Measurements from ENCODE around the gene HOMER1.

The HOMER1 gene

GRCh38 chr5:79510638-79511037, 3.3 kb downstream of the HOMER1 start:
- peak overlapping the region; percentile 70 for H3K4me3 ChIP-seq (ENCODE audit: low read length)
- no peak for DNase-seq (ENCODE audit: low read depth)
- TF ChIP-seq CTCF (conservative IDR thresholded peaks at IDR 0.05; ENCODE audit: low read depth, low read length), result no peak

GRCh38 chr5:79509244-79509885, 4.6 kb downstream of the HOMER1 start:
- no peak overlapping the region for H3K4me3 ChIP-seq (ENCODE audit: low read length)
- no peak for TF ChIP-seq CTCF (conservative IDR thresholded peaks at IDR 0.05; ENCODE audit: low read depth, low read length)
- no peak for DNase-seq (ENCODE audit: low read depth)

GRCh38 chr5:79508794-79509193, 5.1 kb downstream of the HOMER1 start:
- no peak for DNase-seq (ENCODE audit: low read depth)
- no peak for TF ChIP-seq CTCF (conservative IDR thresholded peaks at IDR 0.05; ENCODE audit: low read depth, low read length)
- no peak overlapping the region for H3K4me3 ChIP-seq (ENCODE audit: low read length)

- no peak overlapping the region for H3K4me3 ChIP-seq (ENCODE audit: low read length)
- no peak for DNase-seq (ENCODE audit: low read depth)
- no peak for TF ChIP-seq CTCF (conservative IDR thresholded peaks at IDR 0.05; ENCODE audit: low read depth, low read length)
These were observed 5.6 kb downstream of the HOMER1 start for GRCh38 chr5:79508354-79508753.

- no peak for DNase-seq (ENCODE audit: low read depth)
- TF ChIP-seq CTCF (conservative IDR thresholded peaks at IDR 0.05; ENCODE audit: low read depth, low read length), result no peak
- H3K4me3 ChIP-seq (ENCODE audit: low read length), result no peak overlapping the region
These were observed 6.4 kb downstream of the HOMER1 start for GRCh38 chr5:79507251-79508205.

GRCh38 chr5:79505138-79505537, 8.8 kb downstream of the HOMER1 start:
- TF ChIP-seq CTCF (conservative IDR thresholded peaks at IDR 0.05; ENCODE audit: low read depth, low read length), result no peak
- H3K4me3 ChIP-seq (ENCODE audit: low read length), result no peak overlapping the region
- no peak for DNase-seq (ENCODE audit: low read depth)

All from retinal pigment epithelial cell (primary cell).